Measurements from ENCODE around the gene KCNJ6.

- TF ChIP-seq EP300 (IDR thresholded peaks at IDR 0.05; ENCODE audit: borderline replicate concordance in 1 of 2, low read depth in 1 of 2, low read length in 1 of 2) = no peak
- no peak for TF ChIP-seq CHD2 (IDR thresholded peaks at IDR 0.05; ENCODE audit: low read length, partially characterized antibody)
- no peak for TF ChIP-seq CTCF (IDR thresholded peaks at IDR 0.05)
- TF ChIP-seq, protein P1, sequence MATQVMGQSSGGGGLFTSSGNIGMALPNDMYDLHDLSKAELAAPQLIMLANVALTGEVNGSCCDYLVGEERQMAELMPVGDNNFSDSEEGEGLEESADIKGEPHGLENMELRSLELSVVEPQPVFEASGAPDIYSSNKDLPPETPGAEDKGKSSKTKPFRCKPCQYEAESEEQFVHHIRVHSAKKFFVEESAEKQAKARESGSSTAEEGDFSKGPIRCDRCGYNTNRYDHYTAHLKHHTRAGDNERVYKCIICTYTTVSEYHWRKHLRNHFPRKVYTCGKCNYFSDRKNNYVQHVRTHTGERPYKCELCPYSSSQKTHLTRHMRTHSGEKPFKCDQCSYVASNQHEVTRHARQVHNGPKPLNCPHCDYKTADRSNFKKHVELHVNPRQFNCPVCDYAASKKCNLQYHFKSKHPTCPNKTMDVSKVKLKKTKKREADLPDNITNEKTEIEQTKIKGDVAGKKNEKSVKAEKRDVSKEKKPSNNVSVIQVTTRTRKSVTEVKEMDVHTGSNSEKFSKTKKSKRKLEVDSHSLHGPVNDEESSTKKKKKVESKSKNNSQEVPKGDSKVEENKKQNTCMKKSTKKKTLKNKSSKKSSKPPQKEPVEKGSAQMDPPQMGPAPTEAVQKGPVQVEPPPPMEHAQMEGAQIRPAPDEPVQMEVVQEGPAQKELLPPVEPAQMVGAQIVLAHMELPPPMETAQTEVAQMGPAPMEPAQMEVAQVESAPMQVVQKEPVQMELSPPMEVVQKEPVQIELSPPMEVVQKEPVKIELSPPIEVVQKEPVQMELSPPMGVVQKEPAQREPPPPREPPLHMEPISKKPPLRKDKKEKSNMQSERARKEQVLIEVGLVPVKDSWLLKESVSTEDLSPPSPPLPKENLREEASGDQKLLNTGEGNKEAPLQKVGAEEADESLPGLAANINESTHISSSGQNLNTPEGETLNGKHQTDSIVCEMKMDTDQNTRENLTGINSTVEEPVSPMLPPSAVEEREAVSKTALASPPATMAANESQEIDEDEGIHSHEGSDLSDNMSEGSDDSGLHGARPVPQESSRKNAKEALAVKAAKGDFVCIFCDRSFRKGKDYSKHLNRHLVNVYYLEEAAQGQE (IDR thresholded peaks at IDR 0.05; ENCODE audit: low read depth, low read length) = no peak
- no peak for TF ChIP-seq SMC3 (IDR thresholded peaks at IDR 0.05; ENCODE audit: low read depth, low read length)
- TF ChIP-seq RCOR1 (IDR thresholded peaks at IDR 0.05; ENCODE audit: low read length) = no peak
- no peak for TF ChIP-seq FOSL2 (IDR thresholded peaks at IDR 0.05; ENCODE audit: borderline replicate concordance, low read depth)
- no peak for TF ChIP-seq YY1 (IDR thresholded peaks at IDR 0.05; ENCODE audit: low read depth)
Measured at GRCh38 chr21:37751268-37751975, 164.8 kb downstream of the KCNJ6 start.
